GM12891 (cell line): ENCODE measurements around the gene MBIP.

Experiments
- POLR2A ChIP-seq: IDR thresholded peaks from 2 replicates; pipeline ENCODE4 v1.6.1; 2011; ENCODE audit warnings: low read depth, low read length, control low read depth
- POLR2AphosphoS5 ChIP-seq: IDR thresholded peaks from 2 replicates; pipeline ENCODE4 v1.6.1; 2011; ENCODE audit warnings: low read depth, low read length, control low read depth
- POU2F2 ChIP-seq: IDR thresholded peaks from 2 replicates; pipeline ENCODE4 v1.6.1; 2011; ENCODE audit warnings: low read depth, mild to moderate bottlenecking, control low read depth, low read length, moderate library complexity
- SPI1 ChIP-seq: IDR thresholded peaks from 2 replicates; pipeline ENCODE4 v1.6.1; 2011; ENCODE audit warnings: low read depth, low read length, control low read depth
- TAF1 ChIP-seq: IDR thresholded peaks from 2 replicates; pipeline ENCODE4 v1.6.1; 2011; ENCODE audit warnings: low read depth, low read length, control low read depth

GRCh38 chr14:36256126-36256801 lies 64.2 kb downstream of the MBIP start:
- TF ChIP-seq POLR2A (no peak), TAF1 (no peak), SPI1 (no peak), POLR2AphosphoS5 (no peak), POU2F2 (no peak)
